GM23338 (cell line): ENCODE data around the gene MOXD1. TPM values are rescaled to one million over a fixed set of nuclear protein-coding genes. Genes with fewer than 3 reads are reported as not detected.

Source experiments
- ATAC-seq: fragments of 200-7000 bp; cut with Tn5 transposase; 3 replicates; pipeline ENCODE4 v1.9.1; 2020
- DNase-seq: peaks from one replicate; pipeline ENCODE4 v3.0.0-alpha.2; 2015; ENCODE audit warnings: low spot score
- H2AFZ ChIP-seq: fragments of 200-600 bp; sonication (generic); 2 replicates; pipeline ENCODE4 v1.8.0; 2016; ENCODE audit warnings: antibody characterized with exemption, mild to moderate bottlenecking, moderate library complexity
- H3F3A ChIP-seq: fragments of 200-600 bp; sonication (generic); replicated peaks from 2 replicates; pipeline ENCODE4 v1.8.0; 2017; ENCODE audit warnings: antibody characterized with exemption, mixed run types, low read depth
- H3K27ac ChIP-seq: fragments of 200-600 bp; sonication (generic); 2 replicates; pipeline ENCODE4 v1.6.1; 2016; ENCODE audit warnings: low read depth
- H3K27me3 ChIP-seq: fragments of 200-600 bp; sonication (generic); 2 replicates; pipeline ENCODE4 v1.8.0; 2016; ENCODE audit warnings: mild to moderate bottlenecking, mixed run types, moderate library complexity; ENCODE audit not compliant: insufficient read depth
- H3K36me3 ChIP-seq: fragments of 200-600 bp; sonication (generic); 2 replicates; pipeline ENCODE4 v1.8.0; 2016; ENCODE audit warnings: mild to moderate bottlenecking; ENCODE audit not compliant: insufficient read depth
- H3K4me1 ChIP-seq: fragments of 200-600 bp; sonication (generic); 2 replicates; pipeline ENCODE4 v1.8.0; 2016; ENCODE audit warnings: mild to moderate bottlenecking, moderate library complexity; ENCODE audit not compliant: insufficient read depth
- H3K4me2 ChIP-seq: fragments of 200-600 bp; sonication (generic); 2 replicates; pipeline ENCODE4 v1.7.1; 2017; ENCODE audit warnings: mixed run types
- H3K4me3 ChIP-seq: fragments of 200-600 bp; sonication (generic); 2 replicates; pipeline ENCODE4 v1.6.1; 2016; ENCODE audit warnings: mixed run types
- H3K79me2 ChIP-seq: fragments of 200-600 bp; sonication (generic); replicated peaks from 2 replicates; pipeline ENCODE4 v1.8.0; 2017; ENCODE audit warnings: mild to moderate bottlenecking; ENCODE audit not compliant: insufficient read depth
- H3K9me2 ChIP-seq: fragments of 200-600 bp; sonication (generic); 2 replicates; pipeline ENCODE4 v1.8.0; 2017; ENCODE audit not compliant: insufficient read depth
- H4K20me1 ChIP-seq: fragments of 200-600 bp; sonication (generic); replicated peaks from 2 replicates; pipeline ENCODE4 v1.8.0; 2017; ENCODE audit warnings: mild to moderate bottlenecking; ENCODE audit not compliant: insufficient read depth
- H3K27ac Mint-ChIP-seq: 2 replicates; pipeline ENCODE4 v1.8.0; 2020; ENCODE audit warnings: inconsistent platforms, mild to moderate bottlenecking, moderate library complexity, mixed read lengths
- H3K27me3 Mint-ChIP-seq: 3 replicates; pipeline ENCODE4 v1.8.0; 2022; ENCODE audit warnings: low read depth, mild to moderate bottlenecking, moderate library complexity, mixed read lengths, inconsistent platforms; ENCODE audit not compliant: insufficient read depth, poor library complexity
- H3K36me3 Mint-ChIP-seq: 3 replicates; pipeline ENCODE4 v1.8.0; 2021; ENCODE audit warnings: low read depth, mild to moderate bottlenecking, inconsistent platforms, moderate library complexity, mixed read lengths
- H3K4me1 Mint-ChIP-seq: 3 replicates; pipeline ENCODE4 v1.8.0; 2020; ENCODE audit warnings: mild to moderate bottlenecking, inconsistent platforms, mixed read lengths
- H3K4me3 Mint-ChIP-seq: 3 replicates; pipeline ENCODE4 v1.8.0; 2021; ENCODE audit warnings: moderate library complexity, mild to moderate bottlenecking, inconsistent platforms, mixed read lengths
- H3K9me3 Mint-ChIP-seq: 3 replicates; pipeline ENCODE4 v1.8.0; 2020; ENCODE audit warnings: moderate library complexity, mild to moderate bottlenecking, inconsistent platforms, mixed read lengths
- POLR2AphosphoS5 ChIP-seq: IDR thresholded peaks from 2 replicates; pipeline ENCODE4 v1.6.1; 2016; ENCODE audit warnings: antibody characterized with exemption, low read depth
- ZNF462 ChIP-seq: fragments of 250-450 bp; sonication (Bioruptor Pico); IDR thresholded peaks from 2 replicates; pipeline ENCODE4 v1.5.0; 2020; ENCODE audit warnings: mild to moderate bottlenecking, moderate library complexity
- polyA plus RNA-seq: library from polyadenylated mRNA; unstranded; fragments of >200 nt; fragmentation: Nextera tagmentation; extraction: Ambion mirVana; gene quantifications from 2 replicates; pipeline ENCODE4 v1.2.1, GENCODE V29; 2016
- total RNA-seq: library from RNA; depleted of rRNA; stranded (reverse); fragments of >200 nt; shearing (Covaris generic); gene quantifications from 2 replicates; pipeline ENCODE4 v1.2.3, GENCODE V29; 2014

Gene MOXD1
- total and polyA plus RNA-seq, 2 experiments from 2014 or later: 1.7 to 4.3 TPM

DNA sequence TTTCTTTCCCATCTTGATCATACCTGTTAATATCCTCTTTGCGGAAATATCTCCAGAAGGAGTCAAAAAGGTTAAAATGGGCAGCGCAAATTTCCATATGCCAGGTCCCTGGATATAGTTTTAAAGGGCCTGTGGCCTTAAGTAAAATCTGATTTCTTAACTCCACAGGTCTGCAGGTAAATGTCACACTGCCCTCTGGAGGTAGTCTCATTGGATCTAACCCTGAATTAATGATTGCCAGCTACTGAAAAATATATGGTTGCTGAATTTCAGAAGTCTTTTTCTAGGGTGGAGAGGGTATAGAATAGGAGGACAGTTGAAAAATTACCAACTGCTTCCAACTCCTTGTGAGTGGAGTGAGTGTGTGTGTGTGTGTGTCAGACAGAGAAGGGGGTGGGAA, 8.5 kb downstream of the MOXD1 start (continued):
- no peak for TF ChIP-seq ZNF462 (CRISPR knock-in tag)

GRCh38 chr6:132392270-132392646, 9.0 kb downstream of the MOXD1 start:
- H2AFZ ChIP-seq: peak overlapping the region; percentile 65
- Mint-ChIP-seq H3K4me3 (no peak overlapping the region), H3K4me1 (peaks cover 17% of the 10 kb centered on the region), H3K36me3 (peaks cover 3% of the 10 kb centered on the region; the same call in 2 of the 3 replicates), H3K27me3 (peaks cover 2% of the 10 kb centered on the region), H3K27ac (no peak overlapping the region), H3K9me3 (peaks cover 6% of the 10 kb centered on the region; the same call in 1 of the 3 replicates)
- no peaks in the 10 kb centered on the region for H3K9me2 ChIP-seq
- H3K4me2 ChIP-seq: peak overlapping the region; percentile 14; the same call in 1 of the 2 replicates
- TF ChIP-seq POLR2AphosphoS5: no peak
- no peak overlapping the region for H3K27ac ChIP-seq
- H3K4me1 ChIP-seq: peaks cover 11% of the 10 kb centered on the region
- ATAC-seq (peak; percentile 57), DNase-seq (peak; percentile 24)
- H3K27me3 ChIP-seq: no peaks in the 10 kb centered on the region
- H3K79me2 ChIP-seq: no peaks in the 10 kb centered on the region
- H4K20me1 ChIP-seq: no peaks in the 10 kb centered on the region
- H3K4me3 ChIP-seq: no peak overlapping the region
- no peaks in the 10 kb centered on the region for H3K36me3 ChIP-seq
- no peaks in the 10 kb centered on the region for H3F3A ChIP-seq
